Subcutaneous adipose tissue (tissue), 4 donors: ENCODE results near the gene ASIC5. TPM values are rescaled to one million over a fixed set of nuclear protein-coding genes. Genes with fewer than 3 reads are reported as not detected.

Experiments used
- total RNA-seq, 4 donors: library from RNA; depleted of rRNA; stranded (reverse); fragments of >200 nt; gene quantifications; one replicate each; pipeline ENCODE4 v1.1.0, GENCODE V29; 2016
- TF ChIP-seq, protein P1 (sequence below): fragments of 450-650 bp; IDR thresholded peaks from one replicate; pipeline ENCODE4 v1.5.1; 2016; ENCODE audit warnings: low read depth, mild to moderate bottlenecking, control low read depth, antibody characterized with exemption, moderate library complexity

ASIC5 gene
- total RNA-seq, 4 donors from 2014 or later: not detected

DNA sequence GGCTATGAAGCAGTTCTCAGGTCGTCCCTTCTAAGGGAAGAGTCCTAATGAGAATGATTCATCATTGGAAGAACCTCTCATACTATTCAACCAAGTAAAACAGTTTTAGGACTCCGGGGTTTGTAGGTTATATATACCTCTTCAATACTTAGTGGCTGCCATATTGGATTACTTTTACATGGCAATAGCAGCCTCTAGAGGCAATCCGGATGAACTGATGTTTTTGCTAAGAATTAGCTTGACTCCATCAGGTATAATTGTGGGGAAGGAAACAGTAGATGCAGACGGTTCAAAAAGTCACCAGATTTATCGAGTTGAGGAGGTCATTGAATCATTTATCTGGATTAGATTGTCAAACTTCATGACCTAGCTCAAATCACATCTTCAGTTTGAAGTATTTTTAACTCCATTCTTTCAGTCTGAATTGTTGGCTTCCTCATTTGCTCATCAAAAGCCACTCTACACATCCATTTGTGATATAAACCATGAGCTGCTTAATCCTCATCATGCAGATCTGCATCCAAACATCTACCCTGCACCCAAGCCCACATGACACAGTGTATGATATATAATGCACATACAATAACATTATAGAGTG, 78.9 kb downstream of the ASIC5 start:
- TF ChIP-seq, protein P1, sequence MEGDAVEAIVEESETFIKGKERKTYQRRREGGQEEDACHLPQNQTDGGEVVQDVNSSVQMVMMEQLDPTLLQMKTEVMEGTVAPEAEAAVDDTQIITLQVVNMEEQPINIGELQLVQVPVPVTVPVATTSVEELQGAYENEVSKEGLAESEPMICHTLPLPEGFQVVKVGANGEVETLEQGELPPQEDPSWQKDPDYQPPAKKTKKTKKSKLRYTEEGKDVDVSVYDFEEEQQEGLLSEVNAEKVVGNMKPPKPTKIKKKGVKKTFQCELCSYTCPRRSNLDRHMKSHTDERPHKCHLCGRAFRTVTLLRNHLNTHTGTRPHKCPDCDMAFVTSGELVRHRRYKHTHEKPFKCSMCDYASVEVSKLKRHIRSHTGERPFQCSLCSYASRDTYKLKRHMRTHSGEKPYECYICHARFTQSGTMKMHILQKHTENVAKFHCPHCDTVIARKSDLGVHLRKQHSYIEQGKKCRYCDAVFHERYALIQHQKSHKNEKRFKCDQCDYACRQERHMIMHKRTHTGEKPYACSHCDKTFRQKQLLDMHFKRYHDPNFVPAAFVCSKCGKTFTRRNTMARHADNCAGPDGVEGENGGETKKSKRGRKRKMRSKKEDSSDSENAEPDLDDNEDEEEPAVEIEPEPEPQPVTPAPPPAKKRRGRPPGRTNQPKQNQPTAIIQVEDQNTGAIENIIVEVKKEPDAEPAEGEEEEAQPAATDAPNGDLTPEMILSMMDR: no peak

DNA sequence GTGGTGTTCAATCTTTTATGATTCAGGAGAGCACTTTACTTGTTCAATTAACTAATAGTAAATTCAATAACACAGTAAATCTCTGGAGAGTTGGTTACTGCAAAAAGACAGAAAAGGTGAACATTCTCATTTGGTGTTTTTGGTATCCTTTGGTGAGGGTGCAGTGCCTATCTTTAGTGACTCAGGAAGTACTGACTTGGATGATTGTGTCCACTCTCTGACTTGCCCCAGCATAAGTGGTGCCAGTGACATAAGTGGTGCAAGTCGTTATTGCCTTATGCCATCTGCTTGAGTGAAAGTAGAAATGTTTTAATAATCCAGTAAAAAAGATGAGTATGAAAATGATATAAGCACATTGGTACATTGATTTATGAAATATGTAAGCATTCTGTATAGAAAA, 80.2 kb downstream of the ASIC5 start:
- TF ChIP-seq, protein P1: no peak

DNA sequence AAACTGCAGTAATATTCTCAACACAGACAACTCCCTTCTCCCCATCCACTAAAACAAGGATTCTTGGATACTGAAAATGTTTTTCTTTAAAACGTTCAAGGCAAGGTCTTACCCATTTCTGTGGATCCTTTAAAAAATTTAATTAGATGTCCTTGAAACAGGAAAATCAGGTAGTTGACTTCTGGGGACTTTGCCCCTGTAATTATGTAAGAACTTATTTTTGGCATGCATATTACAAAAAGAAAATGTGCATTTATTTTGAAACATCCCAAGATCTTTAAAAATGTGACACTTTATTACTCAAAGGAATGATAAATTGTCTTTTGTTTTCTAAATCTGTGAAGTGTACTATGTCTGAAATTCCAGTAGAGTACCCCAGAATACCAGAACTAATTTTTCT, 81.4 kb downstream of the ASIC5 start:
- TF ChIP-seq, protein P1: no peak

DNA sequence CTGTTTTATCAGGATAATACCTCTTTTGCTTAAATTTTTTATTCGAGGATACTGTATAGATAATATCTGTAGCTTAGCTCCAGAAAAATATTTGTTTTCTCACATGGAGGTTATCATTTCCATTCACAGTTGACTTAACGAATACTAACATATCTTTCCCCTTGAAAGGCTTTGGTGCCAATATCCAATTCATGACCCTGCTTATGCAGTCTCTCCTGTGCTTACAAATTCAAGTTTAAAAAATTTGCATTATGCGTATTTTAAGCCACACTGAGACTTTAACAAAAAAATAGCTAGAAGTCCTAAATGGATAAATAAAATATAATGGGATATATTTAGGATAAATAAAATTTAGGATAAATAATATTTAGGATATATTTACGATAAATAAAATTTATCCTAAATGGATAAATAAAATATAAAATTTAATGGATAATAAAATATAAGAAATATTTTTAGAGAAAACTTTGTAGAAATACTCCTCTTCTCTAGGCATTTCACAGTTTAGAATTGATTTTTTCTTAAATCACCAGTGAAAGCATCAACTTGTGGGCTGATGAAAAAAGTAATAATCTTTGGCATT, 84.7 kb downstream of the ASIC5 start:
- TF ChIP-seq, protein P1: no peak

DNA sequence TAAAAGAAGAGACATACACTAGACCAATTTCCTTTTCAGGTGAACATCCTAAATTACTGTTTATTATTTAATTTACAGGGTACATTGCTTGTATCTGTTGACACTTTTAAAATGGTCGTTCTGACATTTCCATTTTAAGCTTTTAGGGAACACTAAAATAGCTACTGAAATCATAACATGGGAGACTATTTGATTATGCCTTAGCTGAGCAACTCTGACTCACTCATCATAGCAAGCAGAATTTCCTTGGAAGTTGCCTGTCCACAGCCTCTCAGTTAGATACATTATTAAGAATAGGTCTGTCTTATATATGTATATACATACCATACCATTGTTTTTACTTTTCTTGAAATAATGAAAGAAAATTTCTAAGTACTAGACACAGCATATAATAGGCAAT, 85.3 kb downstream of the ASIC5 start:
- TF ChIP-seq, protein P1: no peak

Other genes with a start within 250 kb of the ASIC5 start
- gene GUCY1A1, start 199.4 kb downstream of the ASIC5 start, total RNA-seq: 10 to 100 TPM in 2 of 4 donors, 1 to 10 TPM in 2; 3.2 to 21.1 (median 8.7) TPM
- 10 to 100 TPM in 2 of 4 donors, 1 to 10 TPM in 2; 5.5 to 12.9 (median 9.5) TPM for gene GUCY1B1, start 107.3 kb downstream of the ASIC5 start, total RNA-seq
- gene TDO2, start 37.4 kb upstream of the ASIC5 start, total RNA-seq: not detected
- 10 to 100 TPM; 16.0 to 23.5 (median 20.5) TPM for gene CTSO, start 87.6 kb upstream of the ASIC5 start, total RNA-seq